ENCODE data around the gene SLCO3A1.
A peak's percentile ranks its signal among the peaks of the same experiment; 100 is the strongest.

Gene SLCO3A1

DNA sequence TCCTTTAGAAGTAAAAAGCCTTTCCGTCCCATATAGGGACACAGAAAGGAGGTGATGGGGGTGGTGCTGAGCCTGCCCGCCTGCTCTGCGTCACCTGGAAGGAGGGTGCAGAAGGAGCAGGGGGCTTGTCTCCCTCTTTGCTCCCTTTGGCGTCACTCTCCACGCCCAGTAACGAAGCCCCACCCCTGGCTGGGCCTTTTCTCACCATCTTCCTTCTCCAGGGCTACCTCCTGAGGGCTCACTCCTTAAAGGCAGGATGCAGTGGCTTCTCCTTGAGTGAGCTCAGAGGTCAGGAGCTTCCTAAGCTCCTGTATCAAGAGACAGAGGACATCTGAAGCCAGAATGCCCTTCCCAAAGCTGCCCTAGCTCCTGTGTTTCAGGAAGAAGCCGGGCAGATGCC, 31.5 kb downstream of the SLCO3A1 start:
- no peak for DNase-seq

DNA sequence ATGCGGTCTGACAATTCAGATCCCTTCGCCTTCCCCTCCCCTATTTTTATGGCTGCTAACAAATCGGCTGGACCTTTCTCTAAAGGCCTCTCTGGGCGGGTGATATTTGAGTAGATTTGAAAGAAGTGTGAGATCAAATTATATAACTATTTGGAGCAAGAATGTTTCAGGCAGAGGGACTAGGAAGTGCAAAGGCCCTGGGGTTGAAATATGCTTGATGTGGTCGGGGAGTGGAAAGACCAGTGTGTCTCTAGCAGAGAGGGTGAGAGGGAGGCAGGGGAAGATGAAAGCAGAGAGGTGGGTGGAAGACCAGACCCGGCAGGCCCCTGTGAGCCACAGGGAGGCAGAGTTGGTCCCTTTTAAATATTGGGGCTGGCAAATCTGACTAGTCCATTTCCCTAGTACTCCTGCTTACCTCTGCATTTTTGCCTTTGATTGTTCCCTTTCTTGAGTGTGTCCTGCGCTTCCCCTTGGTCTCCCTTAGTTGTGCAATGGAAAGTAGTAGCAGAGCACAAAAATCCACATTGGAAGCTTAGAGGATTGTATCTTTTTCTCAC, 32.3 kb downstream of the SLCO3A1 start:
- no peak for DNase-seq

DNA sequence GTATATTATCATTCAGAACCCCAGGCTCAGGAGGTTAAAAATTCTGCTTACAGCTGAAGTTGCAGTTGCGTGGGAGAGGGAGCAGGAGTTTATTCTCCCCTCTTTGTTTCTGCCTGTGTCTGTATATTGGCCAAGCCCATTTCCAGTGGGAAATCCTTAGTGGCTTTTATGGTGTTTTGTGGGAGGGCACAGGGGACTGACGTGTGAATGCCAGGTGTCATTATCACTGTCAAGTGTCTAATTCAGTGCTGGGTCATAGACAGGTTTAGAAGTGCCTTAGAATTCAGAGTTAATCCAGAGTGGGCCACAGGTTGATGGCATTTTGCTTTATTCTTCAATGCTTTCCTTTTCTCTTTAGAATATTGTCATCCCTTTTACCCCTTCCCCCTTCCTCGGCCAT, 33.4 kb downstream of the SLCO3A1 start:
- DNase-seq = no peak

DNA sequence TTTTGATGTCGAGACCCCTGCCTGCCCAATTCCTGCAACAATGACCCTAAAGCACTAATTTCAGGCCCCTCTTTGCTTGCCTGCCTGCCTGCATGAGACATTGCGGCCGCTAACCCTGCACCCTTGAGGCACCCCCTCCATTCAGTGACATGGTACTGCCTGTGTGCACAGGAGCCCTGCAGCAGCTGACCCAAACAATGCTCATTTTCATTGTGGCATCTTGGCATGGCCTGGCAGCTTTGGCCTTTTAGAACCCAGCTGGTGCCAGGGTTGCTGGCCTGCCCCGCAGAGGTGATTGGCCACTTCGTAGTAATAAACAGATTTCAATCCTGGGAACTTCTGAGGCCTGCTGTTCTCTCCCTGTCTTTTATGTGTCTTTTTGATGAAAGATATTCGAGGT, 33.8 kb downstream of the SLCO3A1 start:
- DNase-seq = no peak

DNA sequence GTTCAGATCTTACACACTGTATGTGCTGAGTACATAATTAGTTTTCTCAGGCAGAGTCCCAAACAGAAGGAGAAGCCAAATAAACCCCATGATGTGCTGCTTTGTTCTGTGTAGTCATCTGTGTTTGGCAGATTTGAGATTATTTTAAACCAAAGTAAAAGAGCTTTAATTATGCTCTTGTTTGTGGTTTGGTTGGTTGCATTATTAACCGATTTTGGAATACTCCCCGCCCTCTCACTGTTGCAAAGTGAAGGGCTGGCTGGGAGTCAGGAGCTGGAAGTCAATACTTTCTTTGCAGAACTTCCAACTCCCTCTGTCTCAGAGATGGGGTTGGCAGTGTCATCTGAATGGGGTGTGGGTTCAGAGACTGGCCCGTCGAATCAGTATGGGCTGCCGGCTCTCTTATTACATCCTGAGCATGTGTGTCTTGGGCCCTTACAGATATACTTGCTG, 34.4 kb downstream of the SLCO3A1 start:
- no peak for DNase-seq

DNA sequence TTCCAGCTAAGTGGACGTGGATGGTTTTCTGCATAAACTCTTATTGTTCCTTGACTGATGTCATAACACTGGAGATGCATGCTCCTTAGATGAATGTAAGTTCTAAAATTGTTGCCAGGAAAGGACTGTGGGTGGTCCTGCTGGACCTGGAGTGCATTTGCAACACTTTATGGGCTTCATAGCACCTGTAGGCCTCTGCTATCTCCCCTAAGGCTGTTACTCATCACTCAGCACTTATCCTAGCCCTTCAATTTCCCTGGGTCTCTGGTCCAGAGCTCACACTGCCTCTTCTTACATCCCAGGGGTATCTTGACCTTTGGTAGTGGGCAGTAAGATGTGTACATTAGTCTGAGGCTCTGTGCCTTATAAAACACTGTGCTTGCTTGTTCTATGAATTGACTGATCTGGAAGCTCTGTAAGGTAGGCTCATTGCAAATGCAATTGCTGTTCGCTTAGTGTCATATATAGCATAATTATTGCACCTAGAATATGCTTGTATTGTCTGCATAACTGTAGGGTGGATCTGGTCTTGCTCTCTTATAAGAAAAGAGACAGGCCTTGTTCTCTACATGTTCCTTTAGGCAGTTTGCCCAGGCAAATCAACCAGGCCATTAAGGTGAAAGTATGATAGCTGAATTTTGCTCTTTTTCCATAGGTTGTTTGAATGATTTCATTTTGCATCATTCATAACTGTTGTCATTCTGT, 35.8 kb downstream of the SLCO3A1 start:
- no peak for DNase-seq

DNA sequence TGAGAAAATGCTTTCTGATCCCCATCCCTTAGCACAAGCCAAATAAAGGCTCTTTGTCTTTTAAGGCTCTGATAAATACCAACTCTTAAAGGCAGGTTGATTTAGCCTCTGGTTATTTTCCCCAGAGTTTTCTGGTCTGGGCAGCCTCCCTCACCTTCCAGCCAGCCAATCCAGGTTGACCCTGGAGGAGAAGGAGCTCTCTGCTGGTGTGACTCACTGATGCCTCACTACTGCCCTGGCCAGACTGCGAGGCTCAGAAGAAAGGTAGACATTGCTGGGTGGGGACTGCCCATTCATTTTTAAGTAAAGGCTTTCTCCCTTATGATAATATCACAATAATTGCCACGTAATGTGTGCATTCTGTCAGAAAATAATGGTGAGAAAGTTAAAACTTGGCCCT, 37.1 kb downstream of the SLCO3A1 start:
- peak; percentile 12 for DNase-seq

DNA sequence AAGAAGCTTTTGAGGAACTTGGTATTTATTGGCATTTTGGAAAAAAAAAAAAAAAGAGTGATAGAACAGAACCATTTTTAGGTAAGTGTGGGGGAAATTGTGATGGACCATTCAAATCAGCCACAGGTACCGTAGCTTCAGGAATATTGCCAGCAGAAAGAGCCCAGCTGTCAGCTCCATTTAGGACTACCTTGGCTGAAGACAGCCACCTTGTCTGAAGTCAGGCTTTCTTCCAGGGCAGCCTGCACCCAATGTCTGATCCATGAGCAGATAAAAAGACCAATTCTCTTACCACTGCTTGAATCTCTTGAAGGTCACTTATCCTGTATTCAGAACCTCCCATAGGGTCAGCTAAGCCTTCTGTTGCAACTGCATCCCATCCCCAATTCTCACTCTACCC, 37.6 kb downstream of the SLCO3A1 start:
- DNase-seq = no peak

DNA sequence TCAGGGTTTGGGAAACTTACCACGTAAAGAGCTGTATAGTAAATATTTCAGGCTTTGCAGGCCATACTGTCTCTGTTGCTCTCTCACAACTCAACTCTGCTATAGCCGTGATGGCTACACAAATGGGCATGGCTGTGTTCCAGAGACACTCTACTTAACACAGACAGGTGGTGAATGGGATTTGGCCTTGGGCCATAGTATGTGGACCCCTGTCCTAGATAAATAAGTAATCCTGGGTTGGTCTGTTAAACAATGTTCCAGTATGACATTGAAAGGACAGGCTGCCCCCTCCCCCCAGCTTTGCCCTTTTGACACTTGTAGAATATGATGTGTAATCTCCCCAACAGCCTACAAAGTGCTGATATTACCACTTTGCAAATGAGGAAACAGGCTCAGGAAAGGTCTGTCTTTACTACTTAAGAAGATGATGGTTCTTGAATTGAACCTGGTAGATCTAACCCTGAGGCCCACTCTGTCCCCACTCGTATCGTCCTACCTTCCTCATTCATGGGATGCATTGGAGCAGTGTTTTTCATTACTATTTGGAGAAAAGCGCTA, 38.4 kb downstream of the SLCO3A1 start:
- no peak for DNase-seq

DNA sequence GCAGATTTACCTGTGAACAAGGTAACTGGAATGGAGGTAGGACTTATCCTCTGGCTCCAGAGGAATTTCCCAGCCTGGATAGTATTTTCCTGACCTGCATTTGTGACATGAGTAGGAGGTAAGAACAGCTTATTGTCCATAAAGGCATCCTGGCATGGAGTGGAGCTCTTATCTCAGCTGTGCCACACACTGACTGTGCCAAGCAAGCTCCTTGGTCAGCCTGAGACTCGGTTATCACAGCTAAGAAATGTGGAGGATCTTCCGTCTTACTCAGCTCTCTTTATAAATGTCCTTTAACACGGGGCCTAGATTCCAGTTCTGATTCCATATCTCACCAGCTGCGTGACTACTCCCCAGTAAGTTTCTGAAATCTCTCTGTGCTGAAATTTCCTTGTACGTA, 38.9 kb downstream of the SLCO3A1 start:
- no peak for DNase-seq

DNA sequence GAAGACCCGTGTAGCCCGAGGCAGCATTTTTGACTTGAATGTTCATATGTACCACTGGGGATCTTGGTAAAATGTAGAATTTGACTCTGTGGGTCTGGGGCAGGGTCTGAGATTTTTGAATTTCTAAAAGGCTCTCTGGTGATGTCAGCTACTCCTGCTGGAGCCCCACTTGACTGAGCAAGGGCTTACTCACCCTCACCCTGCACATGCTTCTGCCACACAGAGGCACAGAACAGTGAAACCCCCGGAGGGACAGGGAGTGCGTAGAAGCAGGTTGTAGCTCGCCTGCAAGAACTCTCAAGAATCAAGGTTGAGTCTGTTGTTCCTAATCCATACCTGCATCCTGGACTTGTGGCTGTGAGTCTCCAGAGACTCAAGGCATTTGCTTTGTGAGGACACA, 41.1 kb downstream of the SLCO3A1 start:
- DNase-seq = no peak

DNA sequence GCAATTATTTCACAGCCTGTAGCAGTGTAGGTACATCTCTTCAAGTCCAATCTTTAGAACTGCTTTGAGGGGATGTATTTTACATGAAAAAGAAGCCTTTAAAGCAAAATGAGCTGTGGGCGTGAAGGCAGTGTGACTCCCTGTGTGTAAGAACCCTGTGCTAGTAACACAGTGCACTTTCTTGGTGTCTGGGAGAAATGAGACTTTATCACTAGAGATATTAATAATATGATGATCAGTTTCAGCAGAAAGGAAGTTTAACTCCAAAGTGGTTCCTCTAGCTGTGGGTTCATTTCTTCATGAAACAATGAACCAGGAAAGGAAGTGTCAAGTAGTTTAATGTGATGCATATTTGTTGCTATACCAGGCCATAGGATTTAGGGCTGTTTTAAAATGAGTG, 41.5 kb downstream of the SLCO3A1 start:
- DNase-seq = no peak

DNA sequence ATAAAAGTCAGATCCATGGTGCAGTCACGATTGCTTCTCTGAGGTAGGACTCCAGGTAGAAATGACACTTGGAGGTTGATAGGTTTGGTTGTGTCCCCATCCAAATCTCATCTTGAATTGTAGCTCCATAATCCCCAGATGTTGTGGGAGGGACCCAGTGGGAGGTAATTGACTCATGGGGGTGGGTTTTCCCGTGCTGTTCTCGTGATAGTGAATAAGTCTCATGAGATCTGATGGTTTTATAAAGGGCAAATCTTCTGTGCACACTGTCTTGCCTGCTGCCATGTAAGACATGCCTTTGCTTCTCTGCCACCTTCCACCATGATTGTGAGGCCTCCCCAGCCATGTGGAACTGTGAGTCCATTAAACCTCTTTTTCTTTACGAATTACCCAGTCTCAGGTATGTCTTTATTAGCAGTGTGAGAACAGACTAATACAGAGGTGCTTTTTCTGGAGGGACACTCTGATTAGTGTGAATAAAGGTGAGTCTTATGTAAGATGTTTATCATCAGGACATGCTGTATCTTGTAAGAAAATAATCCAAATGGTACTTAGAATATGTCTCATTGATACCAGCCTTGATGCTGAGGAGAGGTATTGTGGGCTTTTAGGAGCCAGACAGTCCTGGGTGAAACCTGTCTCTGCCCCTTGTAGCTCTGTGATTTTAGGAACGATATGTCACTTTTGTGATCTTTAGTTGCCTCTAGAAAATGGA, 43.0 kb downstream of the SLCO3A1 start:
- DNase-seq = no peak

DNA sequence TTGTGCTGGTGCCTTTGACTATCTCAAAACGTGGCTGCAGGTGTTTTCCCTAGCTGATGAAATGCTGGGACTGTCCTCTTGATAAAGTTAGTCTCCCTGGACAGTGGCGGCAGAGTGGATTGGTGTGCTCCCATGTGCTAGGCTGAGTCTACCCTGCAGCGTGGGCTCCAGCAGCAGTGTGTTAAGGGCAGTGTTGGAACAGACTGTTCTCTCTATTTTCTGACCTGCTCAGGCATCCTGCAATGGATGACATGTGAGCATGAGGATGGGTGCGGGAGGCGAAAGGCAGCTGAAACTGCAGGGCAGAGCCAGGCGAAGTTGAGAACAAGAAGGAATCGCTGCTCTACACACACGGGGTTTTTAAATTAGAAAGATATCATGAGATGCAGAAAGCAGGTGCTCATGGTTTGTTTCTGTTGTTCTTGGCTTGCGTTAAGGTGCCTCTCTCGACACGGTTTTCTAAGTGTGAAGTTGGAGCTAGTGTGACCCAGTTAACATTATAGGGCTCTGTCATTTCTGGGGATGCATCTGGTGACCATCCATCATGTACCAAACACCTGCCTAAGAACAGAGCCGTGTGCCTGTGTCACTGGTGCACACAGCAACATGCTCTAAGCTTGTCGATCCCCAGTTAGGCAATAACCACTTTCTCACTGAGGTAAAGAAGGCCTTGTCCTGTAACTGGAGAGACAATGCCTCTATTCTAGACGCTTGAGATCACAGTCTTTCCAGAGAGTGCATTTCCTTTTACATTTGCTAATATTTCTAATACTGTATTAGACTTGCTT, 44.3 kb downstream of the SLCO3A1 start:
- no peak for DNase-seq

DNA sequence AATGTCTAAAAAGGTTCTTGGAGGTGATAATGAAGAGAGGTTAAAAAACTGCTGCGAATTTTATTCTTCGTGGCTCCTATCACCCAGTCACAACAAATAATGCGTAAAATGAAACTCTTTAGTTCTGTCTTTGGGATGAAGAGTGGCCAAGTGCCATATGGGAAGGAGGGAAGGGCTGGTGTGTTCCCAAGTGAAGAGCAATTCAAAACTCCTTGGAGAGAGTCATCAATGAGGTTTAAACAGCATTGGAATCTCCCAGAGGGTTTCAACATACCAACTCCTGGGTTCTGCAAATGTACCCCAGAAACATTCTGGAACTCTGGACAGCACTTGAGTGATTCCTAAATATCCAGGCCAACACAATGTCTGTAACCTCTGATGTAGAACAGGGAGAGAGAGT, 45.3 kb downstream of the SLCO3A1 start:
- no peak for DNase-seq

DNA sequence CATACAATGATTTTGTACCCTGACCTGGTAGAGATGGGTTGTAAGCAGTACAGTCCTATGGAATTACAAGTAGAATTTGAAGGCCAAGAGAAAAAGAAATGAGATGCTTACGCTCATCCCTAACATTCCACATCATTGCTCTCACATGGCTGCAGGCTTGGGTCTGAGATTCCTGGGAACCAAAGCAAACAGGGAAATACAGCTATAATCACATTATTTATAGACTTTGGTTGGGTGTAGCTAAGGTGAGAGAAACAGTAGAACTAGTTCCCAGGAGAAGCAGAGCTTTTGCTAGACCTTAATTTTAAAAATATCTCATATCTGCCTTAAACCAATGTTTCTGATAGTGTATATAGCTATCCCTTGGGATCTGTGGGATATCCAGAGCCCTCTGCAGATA, 51.4 kb downstream of the SLCO3A1 start:
- no peak for DNase-seq

DNA sequence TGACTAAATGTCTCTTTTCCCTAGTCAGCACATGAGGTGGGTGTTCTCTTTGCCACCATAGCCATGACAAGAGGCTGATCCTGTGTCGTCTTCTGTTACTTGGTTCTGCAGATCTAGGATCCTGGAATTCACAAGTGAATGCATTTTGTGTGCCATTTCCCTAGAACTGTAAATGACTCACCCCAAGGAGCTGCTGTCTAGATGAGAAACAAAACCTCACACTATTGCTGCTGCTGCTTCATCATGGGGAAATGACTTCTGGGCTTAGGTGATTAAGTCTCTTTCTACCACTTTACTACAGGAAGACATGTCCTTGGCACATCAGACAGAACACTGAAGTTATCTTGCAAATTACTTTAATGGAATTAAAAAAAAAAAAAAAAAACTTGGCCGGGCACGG, 54.9 kb downstream of the SLCO3A1 start:
- DNase-seq = peak; percentile 47

DNA sequence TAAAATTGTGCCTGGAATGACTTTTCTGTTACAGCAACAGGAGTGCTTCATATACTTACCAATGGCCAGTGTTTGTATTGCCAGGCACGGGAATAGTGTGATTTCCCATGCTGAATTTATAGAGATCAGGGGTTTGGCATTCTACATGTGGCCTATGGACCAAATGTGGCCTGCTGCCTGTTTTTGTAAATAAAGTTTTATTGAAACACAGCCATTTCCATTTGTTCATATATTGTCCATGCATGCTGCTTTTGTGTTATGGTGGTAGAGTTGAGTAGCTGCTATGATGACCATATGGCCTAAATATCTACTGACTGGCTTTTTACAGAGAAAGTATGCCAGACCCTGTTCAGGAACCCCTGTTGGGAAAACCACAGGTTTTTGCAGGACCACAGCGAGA, 55.6 kb downstream of the SLCO3A1 start:
- no peak for DNase-seq

DNA sequence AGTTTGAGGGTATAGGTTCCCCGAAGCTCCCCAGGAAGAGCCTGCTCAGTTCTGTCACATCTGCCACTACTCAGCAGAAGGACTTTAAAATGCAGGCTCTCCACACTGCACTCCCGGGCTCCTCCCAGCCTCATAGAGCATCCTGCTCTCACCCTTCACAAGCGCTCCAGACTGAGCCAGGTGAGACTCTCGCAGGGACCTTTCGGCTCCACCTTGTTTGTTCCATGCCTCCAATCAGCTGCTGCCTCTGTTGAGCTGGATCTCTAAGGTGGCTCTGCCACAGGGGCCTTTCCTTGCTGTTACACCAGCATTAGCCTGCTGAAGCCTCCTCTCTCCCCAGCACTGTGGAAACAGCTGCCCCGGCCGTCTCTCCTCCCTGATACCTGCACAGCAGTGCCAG, 56.1 kb downstream of the SLCO3A1 start:
- no peak for DNase-seq

DNA sequence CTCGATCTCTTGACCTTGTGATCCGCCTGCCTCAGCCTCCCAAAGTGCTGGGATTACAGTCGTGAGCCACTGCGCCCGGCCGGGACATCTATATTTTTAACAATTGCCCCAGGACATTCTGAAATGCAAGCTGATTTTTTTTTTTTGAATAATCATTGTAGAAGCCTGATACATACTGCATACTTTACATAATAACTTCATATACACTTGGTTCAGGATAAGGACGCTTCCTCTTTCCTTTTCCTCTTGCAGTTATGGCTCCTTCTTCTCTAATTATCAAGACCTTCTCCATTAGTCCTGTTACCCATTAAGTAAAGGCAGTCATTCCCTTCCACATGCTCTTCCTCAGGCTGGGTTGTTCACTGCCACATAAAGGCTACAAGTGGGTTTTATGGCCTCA, 58.3 kb downstream of the SLCO3A1 start:
- DNase-seq = no peak

DNA sequence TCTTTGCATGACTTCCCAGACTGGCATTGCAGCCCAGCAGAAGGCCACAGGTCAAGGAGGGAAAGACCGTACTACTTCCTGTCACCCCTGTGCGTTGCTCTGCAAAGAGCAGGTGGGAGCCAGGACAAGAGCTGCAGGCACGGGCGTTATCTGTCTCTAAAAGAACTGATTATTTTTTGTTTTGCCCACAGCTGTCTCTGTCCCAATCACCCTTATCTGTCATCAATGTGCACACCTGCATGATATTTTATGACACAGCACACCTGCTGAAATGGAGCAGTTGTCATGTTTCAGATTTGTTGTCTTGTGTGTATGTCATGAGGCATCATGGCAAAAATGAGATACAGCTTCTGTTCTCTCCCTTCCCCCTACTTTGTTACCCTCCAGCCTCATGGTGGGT, 58.8 kb downstream of the SLCO3A1 start:
- DNase-seq = no peak

DNA sequence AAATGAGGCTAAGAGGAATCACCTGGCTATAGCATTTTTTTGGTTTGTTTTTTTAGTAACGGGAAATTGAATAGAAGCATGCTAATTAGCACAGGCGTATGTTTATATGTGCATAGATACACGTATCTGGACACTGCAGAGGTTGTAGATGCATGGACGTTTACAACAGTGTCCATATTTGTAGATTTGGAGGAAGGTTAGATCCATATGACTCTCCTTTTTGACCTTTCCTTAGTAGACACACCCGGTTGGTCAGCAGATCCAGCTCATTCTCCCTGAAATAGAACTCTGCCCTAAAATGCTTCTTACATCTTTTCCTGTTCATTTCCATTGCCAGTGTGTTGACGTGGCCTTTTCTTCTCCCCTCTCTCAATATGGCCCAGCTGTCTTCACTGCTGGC, 60.1 kb downstream of the SLCO3A1 start:
- no peak for DNase-seq

DNA sequence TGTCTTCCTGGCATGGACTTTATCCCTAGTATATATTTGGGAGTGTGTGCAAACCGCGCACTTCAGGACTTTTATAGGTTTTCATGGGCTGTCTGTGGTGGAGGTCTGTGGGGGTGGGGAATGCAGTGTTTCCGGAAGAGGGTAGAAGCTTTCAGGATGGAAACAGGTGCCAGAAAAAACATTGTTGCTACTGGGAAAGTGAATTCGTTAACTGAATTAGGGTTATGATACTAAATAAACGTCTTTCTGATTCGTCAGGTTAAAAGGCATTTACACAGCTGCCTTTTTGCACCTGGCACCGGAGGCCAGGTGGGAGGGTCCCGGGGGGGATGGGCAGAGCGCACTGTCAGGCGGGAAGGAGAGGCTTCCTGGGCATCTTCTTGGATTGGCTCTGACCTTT, 62.1 kb downstream of the SLCO3A1 start:
- no peak for DNase-seq
